BJ (cell line): ENCODE measurements around the gene ACACB. TPM values are rescaled to one million over a fixed set of nuclear protein-coding genes. Genes with fewer than 3 reads are reported as not detected.

ENCODE experiments used
- CTCF ChIA-PET: fragments of 350-600 bp; formaldehyde crosslinking; extraction: SDS; loops from one replicate; lab custom pipeline; 2021; ENCODE audit warnings: antibody characterized with exemption, inconsistent platforms; lab: Yijun Ruan, JAX
- POLR2A ChIA-PET: fragments of 300-600 bp; sonication (Branson Sonifier 250); formaldehyde crosslinking; extraction: SDS; loops from one replicate; lab custom pipeline; 2021; ENCODE audit warnings: antibody characterized with exemption; lab: Charles Lee
- DNase-seq: peaks from one replicate; pipeline ENCODE4 v3.0.0-alpha.2; 2011; ENCODE audit warnings: low read depth
- H3K27me3 ChIP-seq: 2 replicates; pipeline ENCODE4 v1.6.0; 2011; ENCODE audit warnings: low read length; ENCODE audit not compliant: control insufficient read depth, insufficient read depth
- H3K36me3 ChIP-seq: 2 replicates; pipeline ENCODE4 v1.5.1; 2011; ENCODE audit warnings: low read length; ENCODE audit not compliant: control insufficient read depth, insufficient read depth
- H3K4me3 ChIP-seq: 2 replicates; pipeline ENCODE4 v1.5.1; 2011; ENCODE audit warnings: low read depth, mild to moderate bottlenecking, control low read depth, low read length
- polyA plus RNA-seq: library from polyadenylated mRNA; depleted of rRNA; stranded (reverse); fragments of >200 nt; gene quantifications from 2 replicates; pipeline ENCODE4 v1.2.3, GENCODE V29; 2011
- TF ChIP-seq, protein P1 (sequence below): IDR thresholded peaks from 2 replicates; pipeline ENCODE4 v1.5.1; 2011; ENCODE audit warnings: low read depth, mild to moderate bottlenecking, control low read depth, inconsistent platforms, low read length, moderate library complexity; ENCODE audit not compliant: insufficient read depth

Gene ACACB
- polyA plus RNA-seq, 1 experiment: 1.7 TPM

DNA sequence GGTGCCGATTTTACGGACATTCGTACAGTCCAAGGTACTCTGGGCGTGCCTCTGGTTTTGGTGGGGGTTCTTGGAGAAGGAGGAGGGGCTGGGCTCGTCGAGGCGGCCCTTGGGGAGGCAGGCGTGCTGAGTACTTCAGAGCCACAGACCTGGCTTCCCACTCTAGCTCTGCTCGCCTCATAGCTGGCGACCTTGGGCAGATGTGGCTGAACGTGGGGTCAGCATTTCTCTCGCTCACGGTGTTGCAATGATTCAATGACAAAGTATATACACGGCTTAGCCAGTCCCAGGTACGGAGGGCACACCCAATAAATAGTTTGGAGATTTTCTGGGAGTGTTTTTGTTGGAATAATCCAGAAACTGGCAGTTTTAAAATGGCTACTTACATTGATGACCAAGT lies 117.6 kb downstream of the ACACB start:
- Histone ChIP-seq H3K27me3 (no peaks in the 10 kb centered on the region), H3K4me3 (no peak overlapping the region), H3K36me3 (no peaks in the 10 kb centered on the region)
- TF ChIP-seq, protein P1, sequence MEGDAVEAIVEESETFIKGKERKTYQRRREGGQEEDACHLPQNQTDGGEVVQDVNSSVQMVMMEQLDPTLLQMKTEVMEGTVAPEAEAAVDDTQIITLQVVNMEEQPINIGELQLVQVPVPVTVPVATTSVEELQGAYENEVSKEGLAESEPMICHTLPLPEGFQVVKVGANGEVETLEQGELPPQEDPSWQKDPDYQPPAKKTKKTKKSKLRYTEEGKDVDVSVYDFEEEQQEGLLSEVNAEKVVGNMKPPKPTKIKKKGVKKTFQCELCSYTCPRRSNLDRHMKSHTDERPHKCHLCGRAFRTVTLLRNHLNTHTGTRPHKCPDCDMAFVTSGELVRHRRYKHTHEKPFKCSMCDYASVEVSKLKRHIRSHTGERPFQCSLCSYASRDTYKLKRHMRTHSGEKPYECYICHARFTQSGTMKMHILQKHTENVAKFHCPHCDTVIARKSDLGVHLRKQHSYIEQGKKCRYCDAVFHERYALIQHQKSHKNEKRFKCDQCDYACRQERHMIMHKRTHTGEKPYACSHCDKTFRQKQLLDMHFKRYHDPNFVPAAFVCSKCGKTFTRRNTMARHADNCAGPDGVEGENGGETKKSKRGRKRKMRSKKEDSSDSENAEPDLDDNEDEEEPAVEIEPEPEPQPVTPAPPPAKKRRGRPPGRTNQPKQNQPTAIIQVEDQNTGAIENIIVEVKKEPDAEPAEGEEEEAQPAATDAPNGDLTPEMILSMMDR: no peak
- DNase-seq: no peak
- ChIA-PET POLR2A (no interaction called here), CTCF (no interaction called here)

DNA sequence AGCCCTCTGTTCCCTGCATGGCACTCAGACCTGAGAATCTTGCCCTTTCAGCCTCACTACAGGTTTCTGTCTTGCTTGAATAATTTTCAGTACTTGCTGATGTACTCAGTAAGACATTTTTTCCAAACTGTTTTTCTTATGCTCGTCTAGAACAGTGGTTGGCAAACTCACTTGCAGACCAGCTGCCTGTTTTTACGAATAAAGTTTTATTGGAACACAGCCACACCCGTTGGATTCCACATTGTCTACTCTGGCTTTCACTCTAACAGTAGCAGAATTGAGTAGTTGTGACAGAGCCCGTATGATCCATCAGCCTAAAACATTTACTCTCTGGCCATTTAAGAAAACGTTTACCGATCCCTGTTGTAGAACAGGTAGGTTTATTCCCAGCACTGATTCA lies 119.9 kb downstream of the ACACB start:
- Histone ChIP-seq H3K36me3 (no peaks in the 10 kb centered on the region), H3K27me3 (no peaks in the 10 kb centered on the region), H3K4me3 (no peak overlapping the region)
- TF ChIP-seq, protein P1: no peak
- ChIA-PET CTCF (interaction anchor here (0.7 kb wide), 1 partner anchor 734 kb away, joined by 3 read pairs; no protein-coding TSS in a partner anchor), POLR2A (no interaction called here)
- DNase-seq: no peak

DNA sequence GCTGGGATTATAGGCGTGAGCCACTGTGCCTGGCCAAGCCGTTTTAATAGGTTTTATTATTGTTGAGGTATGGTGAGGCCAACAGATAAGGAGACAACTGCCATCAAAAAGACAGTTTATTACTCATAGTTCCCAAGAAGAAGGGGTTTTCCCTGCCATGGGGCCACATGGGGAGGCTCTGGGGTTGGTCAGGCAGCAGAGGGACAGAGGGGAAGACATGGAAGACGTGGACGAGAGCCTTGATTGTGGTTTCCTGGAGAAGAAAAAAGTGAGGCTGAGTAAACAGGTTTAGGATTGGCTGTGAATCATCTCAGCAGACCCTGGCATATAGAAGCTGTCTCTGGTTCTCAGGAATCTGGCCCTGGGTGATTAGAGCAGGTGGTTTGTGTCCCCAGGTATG lies 122.8 kb downstream of the ACACB start:
- no peaks in the 10 kb centered on the region for H3K27me3 ChIP-seq
- ChIA-PET POLR2A (no interaction called here), CTCF (interaction anchor here (0.6 kb wide), 1 partner anchor 19 kb away, joined by 3 read pairs; no protein-coding TSS in a partner anchor)
- H3K36me3 ChIP-seq: no peaks in the 10 kb centered on the region
- no peak for DNase-seq
- no peak overlapping the region for H3K4me3 ChIP-seq
- TF ChIP-seq, protein P1: no peak

DNA sequence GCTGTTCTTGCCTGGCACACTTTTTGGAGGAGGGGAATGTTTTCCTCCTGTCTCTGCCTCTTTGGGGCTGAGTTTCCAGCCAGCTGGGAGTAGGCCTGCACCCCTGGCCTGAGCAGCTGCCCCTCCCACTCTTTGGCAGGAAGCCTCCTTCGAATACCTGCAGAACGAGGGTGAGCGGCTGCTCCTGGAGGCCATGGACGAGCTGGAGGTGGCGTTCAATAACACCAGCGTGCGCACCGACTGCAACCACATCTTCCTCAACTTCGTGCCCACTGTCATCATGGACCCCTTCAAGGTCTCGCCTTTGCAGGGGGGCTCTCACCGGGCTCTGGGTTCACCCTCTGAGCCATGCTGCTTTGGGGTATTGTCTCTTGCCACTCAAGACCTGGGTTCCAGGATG lies 123.3 kb downstream of the ACACB start:
- ChIA-PET POLR2A (no interaction called here), CTCF (no interaction called here)
- Histone ChIP-seq H3K4me3 (no peak overlapping the region), H3K36me3 (no peaks in the 10 kb centered on the region), H3K27me3 (no peaks in the 10 kb centered on the region)
- DNase-seq: no peak
- TF ChIP-seq, protein P1: no peak

DNA sequence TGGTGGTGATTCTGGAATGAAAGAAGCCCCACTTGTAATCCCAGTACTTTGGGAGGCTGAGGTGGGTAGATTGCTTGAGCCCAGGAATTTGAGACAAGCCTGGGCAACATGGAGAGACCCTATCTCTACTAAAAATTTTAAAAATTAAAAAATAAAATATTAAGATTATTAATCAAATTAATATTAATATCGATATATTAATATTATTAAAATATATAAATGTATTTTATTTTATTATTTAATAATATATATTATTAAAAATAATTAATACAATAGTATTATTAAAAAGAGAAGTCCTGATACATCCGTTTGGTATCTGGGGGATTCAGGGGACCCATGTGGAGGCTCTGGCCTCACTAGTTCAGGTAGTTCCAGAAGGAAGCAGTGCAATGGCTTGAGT lies 124.0 kb downstream of the ACACB start:
- DNase-seq: no peak
- TF ChIP-seq, protein P1: no peak
- H3K4me3 ChIP-seq: no peak overlapping the region
- H3K27me3 ChIP-seq: no peaks in the 10 kb centered on the region
- ChIA-PET CTCF (no interaction called here), POLR2A (no interaction called here)
- H3K36me3 ChIP-seq: no peaks in the 10 kb centered on the region
